ENCODE results near the gene SPARC.
"Not testable (repeated sequence)": the region's sequence is repeated elsewhere in the genome, so short reads cannot be mapped to it uniquely, and the experiment has no call there.

SPARC gene

DNA sequence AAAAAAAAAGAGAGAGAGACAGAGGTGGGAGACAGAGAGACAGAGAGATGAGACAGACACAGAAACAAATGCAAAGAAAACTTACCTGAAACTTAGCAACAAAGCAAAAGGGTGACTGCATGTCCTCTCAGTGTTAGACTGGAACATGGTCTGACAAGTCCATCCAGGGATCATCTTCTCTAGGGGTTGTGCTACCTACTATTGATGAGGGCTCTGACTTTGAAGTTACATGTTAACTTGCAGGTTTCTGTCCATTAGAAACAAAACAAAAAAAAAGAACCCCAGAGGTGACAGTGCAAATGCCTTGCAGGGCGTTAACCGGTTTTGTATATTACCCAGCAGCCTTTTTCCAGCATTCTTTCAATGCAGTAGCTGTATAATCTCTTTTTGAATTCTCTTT is 13.6 kb upstream of the SPARC start:
- DNase-seq, result no peak

DNA sequence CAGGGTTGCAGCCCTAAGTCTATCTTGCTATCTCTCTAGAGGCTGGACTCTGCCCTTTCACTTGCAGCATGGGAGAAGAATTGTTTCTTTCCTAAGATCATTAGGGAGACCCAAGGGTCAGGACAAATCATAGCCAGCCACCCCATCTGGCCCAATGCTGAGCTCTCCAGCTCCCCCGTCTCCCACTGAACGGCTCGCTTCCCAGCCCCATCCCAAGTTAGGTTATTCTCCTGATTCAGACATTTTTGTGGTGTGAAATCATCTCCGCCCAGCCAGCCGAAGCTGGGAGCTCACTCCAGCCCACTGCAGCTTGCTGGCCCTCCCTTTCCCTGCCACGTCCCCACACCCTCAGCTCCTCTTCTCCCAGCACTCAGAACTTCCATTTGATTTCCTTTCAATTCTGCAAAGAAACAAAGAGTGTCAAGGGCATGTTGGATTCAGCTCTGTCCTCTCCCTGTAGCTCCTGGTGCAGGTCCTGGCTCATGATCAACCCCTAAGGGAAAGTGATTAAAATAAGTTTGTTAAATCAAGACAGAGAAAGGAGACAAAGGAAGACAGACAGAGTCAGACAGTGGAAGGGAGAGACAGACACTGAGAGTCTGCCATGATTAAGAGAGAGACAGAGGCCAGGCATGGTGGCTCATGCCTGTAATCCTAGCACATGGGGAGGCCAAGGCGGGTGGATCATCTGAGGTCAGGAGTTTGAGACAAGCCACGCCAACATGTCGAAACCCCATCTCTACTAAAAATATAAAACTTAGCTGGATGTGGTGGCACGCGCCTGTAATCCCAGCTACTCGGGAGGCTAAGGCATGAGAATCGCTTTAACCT is 12.6 kb upstream of the SPARC start:
- no peak for DNase-seq

DNA sequence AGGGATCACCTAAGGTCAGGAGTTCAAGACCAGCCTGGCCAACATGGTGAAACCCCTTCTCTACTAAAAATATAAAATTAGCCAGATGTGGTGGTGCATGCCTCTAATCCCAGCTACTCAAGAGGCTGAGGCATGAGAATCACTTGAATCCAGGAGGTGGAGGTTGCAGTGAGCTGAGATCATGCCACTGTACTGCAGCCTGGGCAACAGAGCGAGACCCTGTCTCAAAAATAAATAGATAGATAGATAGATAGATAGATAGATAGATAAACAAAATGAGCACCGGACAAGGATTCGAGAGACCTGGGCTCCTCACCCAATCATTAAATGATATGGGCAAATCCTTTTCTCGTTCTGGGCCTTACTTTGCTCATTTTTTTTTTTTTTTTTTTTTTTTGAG is 11.4 kb upstream of the SPARC start:
- DNase-seq, result not testable (repeated sequence)

DNA sequence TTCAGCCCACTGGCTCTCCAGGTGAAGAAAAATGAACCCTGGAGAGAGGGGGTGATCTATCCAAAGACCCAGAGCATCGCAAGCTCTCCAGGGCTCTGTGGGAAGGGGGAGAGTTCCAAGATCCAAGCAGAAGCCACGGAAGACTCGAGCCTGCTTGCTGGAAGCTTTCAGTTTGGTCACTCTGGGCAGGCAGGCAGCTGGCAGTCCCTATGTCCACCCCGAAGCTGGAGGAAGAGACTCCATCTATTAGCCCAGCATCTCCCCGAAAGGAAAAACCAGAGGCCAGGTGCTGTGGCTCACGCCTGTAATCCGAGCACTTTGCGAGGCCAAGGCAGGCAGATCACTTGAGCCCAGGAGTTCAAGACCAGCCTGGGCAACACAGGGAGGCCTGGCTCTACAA is 10.7 kb upstream of the SPARC start:
- no peak for DNase-seq

DNA sequence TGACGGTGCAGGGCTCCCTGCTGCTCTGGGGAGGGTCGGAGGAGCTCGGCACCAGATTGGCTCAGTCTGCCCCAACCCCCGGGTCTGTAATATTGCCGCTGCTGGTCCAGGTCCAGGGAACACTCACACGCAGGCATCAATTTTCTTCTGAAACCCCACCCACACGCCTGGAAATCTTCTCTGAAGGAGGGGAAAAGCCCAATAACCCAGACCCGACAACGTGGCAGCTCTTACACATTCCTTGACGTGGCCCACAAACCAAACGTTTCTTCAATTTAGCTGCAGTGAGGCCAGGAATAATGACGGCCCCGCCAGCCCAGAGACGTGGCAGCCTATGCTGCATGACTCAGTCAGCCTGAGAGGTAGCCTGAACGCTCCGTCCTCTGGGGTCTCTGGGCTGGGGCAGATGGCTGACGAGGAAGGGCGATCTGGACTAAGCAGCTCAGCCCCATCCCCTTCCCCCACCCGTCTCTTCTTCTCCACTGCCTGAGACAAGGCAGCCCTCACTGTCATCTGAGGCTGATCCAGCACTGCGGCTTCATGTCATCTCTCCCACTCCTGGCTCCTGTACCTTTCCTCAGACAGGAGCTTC is 9.9 kb upstream of the SPARC start:
- DNase-seq, result no peak

DNA sequence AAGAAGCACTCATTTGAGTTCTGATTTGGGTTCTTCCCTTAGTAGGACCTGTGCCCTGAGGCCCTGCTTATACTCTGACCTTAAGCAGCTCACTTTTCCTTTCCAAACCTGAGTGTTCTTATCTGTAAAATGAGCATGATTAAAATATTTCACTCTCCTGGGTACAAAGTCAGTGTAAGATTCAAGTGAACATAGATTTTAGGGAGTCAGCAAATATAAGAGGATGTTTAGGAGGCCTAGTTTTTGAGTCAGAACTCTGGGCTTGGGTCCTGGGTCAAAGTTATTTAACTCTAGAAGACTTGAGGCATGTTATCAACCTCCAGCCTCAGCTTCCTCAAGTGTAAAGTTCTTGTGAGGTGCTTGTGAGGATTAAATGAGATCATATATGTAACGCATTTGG is 8.7 kb upstream of the SPARC start:
- DNase-seq, result no peak

DNA sequence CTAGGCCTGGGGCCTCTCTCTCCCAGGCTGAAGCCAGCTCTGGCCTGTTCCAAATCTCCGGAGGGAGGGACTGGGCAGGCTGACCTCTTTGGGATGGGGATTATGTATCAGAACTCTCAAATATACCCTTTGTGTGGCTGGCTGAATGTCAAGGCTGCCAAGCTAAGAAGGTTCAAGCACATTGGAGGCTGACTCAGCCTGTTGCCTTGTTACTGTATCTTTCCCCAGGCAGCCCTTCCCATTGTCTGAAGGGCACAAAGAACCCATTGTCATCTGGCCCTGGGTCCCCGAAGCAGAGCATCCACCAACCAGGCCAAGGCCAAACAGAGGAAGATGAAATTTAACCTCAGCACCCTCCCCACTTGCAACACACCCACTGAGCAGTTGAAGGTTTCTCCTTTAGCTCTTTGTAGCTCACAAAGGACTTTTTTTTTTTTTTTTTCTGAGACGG is 7.3 kb upstream of the SPARC start:
- DNase-seq, result no peak

DNA sequence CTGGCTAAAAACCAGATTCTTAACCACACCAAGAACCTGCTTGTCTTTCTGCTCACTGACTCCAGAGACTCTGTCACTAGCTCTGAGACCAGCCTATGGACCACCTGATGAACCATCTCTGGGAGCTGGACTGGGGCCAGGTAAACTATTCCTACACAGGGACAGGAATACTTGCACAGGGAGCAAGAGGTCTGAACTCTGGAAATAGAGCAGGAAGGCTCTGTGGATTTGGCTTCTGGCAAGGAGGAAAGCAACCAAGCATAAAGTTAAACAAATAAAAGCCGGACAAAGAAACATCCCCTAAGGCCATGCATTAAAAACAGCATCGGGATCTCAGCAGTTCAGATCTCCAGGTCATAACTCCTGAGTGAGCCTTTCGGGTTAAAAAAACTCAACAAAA is 5.6 kb upstream of the SPARC start:
- no peak for DNase-seq

DNA sequence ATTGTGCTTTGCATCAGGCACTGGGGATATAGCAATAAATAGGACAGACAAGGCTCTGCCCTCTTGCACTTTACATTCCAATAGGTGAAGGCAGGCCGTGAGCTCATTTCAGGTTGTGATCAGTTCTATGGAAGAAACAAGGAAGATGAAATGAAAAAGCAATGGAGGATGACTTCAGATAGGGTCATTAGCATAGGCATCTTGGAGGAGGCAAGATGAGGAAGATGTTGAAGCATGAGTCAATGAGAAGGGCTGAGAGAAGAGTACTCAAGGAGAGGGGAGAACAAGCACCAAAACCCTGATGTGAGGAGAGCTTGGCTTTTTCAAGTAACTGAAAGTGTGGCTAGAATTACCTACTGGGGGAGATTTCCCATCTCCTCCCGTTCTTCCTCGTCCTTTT is 5.0 kb upstream of the SPARC start:
- DNase-seq, result no peak

DNA sequence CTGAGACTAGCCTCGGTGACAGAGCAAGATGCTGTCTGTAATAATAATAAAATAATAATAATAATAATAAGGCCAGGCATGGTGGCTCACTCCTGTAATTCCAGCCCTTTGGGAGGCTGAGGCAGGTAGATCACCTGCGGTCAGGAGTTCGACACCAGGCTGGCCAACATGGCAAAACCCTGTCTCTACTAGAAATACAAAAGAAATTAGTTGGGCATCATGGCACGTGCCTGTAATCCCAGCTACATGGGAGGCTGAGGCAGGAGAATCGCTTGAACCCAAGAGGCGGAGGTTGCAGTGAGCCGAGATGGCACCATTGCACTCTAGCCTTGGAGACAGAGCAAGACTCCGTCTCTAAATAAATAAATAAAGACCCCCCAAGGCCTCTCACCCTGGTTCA is 2.9 kb upstream of the SPARC start:
- not testable (repeated sequence) for DNase-seq

DNA sequence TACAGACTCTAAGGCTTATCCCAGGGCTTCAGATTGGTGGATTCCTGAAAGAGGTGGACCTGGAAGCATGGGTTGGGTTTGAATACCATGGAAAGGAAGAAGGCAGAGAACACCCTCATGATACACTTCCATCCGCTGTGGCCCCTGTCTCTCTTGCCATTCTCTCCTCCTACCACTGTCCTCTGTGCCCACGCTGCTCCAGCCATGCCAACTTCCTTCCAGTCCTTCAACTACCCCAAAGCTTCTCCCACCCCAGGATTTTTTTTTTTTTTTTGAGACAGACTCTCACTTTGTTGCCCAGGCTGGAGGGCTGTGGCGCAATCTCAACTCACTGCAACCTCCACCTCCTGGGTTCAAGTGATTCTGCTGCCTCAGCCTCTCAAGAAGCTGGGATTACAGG is 1.7 kb upstream of the SPARC start:
- DNase-seq, result no peak

DNA sequence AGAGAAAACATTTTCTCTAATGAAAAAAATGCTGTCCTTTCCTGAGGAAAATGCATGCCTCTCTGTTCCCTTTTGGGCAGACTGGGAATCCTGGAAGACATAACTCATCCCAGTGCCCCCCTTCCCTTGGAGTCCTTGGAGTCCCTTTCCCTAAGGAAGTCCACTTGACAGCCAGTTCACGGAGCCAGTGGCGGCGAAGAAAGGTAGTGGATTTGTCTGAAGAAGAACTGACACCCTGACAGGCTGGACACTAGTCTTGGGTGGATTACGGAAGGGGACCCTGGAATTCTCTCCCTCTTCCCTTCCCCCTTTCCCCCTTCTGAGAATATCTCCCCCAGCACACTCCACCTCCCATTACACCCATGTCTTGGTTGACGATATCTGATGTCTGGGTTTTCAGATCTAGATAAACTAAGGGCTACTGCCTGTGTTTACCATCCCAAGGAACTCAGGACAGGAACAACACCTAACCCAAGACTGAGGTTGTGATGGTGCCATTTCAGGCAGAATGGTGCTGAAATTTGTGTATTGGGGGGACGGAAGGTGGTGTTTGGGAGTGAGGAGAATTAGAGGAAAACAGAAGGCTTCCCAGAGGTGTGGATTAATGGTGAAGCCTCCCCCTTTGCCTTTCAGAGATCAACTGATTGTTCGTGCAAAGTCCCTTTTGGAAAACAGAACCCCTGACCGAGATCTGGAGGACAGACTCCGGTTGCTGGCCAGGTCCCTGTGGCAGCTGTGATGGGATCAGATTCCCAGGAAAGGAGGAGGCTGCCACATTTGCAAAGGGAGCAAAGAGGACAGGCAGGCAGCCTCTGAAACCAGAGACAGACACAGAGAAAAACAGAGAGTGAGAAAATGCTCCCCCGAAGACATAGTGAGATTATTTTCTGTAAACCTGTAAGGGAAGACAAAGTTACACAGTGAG is 704 bp downstream of the SPARC start:
- DNase-seq, result no peak

DNA sequence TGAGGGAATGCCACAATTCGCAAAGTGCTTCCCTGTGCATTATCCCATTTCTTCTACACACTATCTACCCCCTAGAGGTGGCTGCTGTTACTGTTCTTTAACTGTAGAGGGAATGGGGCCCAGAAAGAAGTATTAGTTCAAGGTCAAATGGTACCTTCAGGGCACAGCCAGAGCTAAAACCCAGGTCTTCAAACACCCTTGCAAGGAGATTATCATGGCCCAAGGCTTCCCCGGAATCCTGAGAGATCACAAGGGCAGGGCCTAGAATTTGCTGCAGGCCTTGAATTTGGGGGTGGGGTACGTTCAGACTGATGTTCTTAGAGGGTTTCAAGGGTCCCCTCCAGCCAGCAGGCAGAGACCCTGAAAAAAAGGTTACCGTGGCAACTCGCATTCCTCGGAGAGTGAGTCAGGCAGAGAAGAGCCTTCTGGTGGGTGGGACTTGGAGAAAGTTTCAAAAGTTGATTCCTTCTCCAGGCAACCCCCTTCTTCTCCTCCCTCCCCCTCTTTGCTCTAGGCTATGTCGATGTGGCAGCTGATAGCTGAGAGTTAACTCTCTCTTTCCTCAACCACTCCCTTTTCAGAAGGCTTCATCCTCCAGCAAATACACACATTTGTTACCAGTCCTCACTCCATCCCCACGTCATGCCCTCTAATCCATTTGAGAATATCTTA is 1.9 kb downstream of the SPARC start:
- DNase-seq, result no peak

DNA sequence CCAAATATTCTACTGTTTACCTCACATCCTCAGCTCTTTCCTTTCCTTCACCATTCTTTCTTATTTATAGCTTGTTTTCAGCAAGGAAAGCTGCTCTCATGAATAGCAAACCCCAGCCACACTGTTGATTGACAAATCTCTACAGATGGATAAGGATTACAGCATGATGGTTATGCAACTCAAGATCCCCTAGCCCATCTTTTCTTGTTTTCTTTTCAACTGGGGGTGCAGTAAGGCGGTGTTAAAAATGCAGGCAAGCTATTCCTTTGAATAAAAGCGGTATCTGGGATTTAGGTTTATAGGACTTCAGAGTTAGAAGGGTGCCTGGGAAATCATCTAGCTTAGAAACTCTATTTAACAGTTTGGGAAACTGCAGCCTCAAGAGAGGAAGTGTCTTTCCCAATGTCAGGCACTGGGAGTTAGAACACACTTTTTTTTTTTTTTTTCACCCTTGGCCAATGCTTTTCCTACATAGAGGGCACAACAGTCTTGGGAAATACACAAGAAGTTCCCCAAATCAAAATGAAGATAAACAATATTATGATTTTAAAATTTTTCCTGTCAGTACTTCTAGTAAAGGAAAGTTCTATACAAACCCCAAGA is 2.6 kb downstream of the SPARC start:
- DNase-seq, result no peak

DNA sequence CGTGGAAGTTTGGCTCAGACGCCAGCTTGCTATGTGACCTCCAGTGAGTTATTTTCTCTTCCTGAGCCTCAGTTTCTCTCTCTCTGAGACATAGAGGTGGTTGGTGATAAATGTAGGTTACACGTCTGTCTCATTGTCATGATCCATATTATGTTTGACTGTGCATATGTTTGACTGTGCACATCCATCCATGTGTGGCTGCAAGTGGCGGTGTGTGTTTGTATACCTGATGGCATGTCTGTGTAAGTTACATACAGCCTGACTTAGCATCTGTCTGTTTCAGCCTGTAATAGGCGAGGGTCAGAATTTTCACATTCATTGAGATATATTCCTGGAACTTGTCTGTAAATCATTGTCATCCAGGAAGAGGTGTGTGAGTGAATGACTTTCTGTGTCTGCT is 3.3 kb downstream of the SPARC start:
- DNase-seq, result no peak

DNA sequence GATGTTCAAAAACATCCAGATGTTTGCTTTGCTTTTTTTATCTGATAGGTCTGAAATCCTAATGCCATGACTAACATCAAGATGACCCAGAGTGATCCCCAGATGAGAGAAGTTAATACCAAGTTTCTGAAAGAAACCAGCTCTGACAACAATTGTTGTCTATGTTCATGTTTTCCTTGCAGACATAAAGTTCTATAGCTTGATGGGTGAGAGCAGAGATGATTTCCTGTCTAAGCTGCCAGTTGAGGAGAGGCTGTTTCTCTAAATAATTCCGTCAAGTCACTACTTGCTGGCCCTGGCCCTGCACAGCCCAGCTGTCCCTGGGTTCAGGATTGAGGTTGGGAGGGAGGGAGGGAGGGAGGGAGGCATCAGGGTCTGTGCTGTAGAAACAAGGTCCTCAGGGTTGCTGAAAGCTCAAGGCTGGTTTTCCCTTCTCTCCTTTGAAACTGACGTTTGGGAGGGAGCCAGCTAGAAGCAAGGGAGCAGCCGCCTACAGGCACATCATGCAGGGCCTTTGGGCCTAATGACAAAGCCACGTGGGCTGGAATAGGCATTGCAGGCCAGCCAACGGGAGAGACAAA is 3.9 kb downstream of the SPARC start:
- DNase-seq, result no peak

DNA sequence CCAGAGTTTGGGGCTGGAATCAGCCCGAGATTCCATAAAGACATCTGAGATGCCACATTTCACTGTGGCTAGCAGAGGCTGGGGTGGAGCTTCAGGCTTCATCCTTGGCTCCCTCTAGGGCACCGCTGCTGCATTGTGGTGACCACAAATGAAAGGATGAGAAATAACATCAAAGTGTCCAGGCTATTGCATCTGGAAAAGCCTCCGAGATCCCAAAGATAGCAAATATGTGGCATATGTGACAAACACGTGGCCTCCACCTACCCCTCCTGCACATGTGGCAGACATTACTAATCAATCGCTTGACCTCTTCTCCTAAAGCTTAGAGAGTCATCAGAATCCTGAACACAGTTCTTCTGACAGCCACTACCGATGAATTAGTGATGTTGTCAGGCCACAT is 4.5 kb downstream of the SPARC start:
- no peak for DNase-seq

DNA sequence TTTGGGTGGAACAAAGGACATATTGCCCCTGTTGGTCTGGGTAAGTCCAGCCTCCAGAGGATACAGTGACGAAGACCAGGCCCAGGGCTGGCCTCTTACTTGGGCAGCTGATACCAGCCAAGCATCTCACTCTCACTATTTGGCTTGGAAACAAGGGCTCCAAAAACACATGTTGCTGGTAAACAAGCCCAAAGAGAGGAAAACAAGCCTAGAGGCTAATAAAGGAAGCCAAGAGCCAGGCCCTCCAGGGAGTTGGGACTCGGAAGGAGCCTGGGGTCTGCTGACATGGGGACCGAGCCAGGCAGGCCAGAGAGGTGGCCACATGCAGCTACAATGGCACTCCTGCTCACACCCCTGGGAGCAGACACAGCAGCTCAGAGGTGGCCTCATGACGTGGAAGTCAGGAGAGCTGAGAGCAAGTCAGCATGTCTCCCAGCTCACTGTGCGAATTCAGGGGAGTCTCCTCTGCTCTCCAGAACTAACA is 5.7 kb downstream of the SPARC start:
- no peak for DNase-seq

DNA sequence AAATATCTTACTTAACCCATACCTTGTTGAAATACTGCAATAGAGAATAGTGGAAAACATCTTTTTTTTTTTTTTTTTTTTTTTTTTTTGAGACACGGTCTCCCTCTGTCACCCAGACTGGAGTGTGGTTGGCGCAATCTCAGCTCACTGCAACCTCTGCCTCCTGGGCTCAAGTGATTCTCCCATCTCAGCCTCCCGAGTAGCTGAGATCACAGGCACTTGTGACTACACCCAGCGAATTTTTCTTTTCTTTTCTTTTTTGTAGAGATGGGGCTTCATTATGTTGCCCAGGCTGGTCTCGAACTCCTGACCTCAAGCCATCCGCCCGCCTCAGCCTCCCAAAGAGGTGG is 6.6 kb downstream of the SPARC start:
- DNase-seq, result not testable (repeated sequence)

DNA sequence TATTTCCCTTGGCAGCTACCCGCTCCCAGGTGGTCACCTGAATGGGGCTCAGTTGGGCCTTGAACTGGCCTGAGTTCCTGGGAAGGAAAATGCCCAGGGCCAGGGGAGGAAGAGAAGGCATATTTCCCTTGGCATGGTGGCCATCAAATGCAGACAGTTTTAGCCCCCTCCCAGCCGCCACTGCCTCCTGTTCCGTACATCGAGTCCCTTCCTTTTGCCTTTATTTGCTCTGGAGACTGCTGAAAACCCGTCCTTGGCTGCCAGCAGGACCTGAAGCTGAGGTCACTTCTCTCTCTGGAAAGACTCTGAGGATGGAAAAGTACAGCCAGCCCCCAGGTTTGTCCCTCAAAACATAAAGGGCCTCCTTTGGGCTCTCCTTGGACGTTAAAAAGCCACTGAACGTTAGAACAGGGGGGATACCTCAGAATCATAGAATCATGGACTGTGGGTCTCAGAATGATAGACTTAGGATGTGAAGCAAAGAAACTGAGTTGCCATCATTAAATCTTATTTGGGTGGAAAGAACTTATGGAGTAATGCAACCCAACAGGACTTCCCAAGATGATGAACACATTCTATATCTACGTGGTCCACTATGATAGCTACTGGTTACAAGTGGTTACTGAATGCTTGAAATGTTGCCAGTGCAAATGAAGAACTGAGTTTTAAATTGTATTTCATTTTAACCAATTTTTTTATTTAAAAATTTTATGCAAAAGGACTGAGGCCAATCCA is 7.1 kb downstream of the SPARC start:
- DNase-seq, result no peak

DNA sequence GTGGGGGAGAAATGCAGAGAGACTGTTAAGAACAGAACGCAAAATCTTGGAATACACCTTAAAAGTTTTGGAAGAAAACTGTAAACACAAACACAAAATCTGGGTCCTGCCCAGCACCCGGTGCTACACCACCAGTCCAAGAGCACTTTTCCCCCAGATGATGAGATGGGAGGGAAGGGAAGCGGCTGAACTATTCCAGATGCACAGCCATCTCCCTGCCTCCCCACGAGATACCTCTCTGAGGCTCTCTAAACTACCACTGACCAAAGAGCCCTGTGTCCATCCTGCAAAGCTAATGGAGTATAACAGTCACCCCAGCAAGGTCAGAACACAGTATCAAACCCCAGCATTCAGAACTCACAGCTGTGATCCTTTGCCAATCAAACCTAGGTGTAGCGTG is 8.0 kb downstream of the SPARC start:
- DNase-seq, result no peak
